NCI-H345 (cell line): ENCODE data around the gene CASP2.

ENCODE experiments used
- DNase-seq: peaks from one replicate; lab custom pipeline; 2025; lab: John Stamatoyannopoulos, UW

Gene CASP2

DNA sequence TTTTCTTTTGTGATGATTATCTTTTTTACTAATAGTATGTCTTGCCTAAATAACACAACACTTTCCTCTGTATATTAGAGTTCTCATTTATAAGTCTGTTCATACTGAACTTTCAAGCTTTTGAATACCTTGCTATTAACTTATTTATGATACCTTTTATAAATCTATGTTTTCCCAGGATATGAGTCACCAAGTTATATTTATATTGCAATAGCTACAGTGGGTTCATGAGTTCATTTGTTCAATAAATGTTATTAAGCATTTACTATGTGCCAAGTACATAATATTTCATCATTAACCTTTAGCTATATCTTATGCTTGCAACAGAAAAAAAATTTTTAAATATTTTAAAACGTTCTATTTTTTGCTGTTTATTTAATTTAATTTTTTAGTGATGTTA lies 46.1 kb downstream of the CASP2 start:
- DNase-seq = no peak

DNA sequence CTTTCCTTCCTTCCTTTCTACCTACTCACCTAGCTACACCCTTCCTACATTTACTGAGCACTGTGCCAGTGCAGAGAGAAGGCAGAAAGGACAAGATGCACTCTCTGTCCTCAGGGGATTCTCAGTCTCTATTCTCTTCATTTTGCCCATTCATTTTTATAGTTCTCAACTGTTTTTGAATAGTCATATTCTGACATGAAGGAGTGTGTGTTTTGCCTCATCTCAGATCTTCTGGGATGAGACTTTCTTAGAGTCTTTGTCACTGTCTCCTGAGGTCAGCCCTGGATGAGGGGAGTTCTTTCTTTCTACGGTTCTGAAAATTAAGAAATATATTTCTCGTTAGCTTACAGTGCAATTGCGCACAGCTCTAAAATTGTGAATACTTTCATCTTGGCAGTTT lies 49.1 kb downstream of the CASP2 start:
- DNase-seq = no peak

DNA sequence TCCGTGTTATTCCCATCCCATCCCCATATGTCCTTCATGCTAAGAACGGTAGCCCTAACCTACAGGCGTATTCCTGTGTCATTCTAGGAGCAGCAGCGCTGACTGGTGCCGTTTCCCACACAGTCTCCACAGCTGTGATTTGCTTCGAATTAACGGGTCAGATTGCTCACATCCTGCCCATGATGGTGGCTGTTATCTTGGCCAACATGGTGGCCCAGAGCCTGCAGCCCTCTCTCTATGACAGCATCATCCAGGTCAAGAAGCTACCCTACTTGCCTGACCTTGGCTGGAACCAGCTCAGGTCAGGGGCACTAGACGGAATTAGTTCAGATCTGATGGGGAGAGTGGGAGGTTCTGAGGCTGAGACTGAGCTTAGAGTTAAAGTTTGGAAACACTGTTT lies 53.7 kb downstream of the CASP2 start:
- no peak for DNase-seq

DNA sequence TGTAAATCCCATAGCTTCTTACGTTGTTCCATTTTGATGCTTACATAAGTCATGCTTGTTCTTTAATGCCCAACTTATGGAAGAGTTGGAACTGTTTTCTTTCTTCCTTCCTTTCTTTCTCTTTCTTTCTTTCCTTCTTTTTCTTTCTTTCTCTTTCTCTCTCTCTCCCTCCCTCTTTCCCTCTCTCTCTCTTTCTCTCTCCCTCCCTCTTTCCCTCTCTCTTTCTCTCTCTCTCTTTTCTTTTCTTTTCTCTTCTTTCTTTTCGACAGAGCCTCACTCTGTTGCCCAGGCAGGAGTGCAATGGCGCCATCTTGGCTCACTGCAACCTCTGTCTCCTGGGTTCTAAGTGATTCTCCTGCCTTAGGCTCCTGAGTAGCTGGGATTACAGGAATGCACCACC lies 55.4 kb downstream of the CASP2 start:
- no peak for DNase-seq

DNA sequence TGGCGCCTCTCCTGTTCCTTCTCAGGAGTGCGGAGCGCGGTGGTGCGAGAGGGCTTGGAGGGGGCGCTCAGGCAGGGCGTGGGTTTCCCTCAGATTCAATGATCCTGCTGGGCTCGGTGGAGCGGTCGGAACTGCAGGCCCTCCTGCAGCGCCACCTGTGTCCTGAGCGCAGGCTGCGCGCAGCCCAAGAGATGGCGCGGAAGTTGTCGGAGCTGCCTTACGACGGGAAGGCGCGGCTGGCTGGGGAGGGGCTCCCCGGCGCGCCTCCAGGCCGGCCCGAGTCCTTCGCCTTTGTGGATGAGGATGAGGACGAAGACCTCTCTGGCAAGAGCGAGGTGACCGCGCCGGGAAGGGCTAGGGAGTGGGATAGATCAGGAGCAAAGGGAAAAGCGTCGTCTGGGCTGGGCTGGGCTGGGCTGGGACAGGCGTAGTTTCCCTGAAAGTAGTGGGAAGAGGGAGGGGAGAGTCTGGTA lies 57.3 kb downstream of the CASP2 start:
- DNase-seq = peak; percentile 38

DNA sequence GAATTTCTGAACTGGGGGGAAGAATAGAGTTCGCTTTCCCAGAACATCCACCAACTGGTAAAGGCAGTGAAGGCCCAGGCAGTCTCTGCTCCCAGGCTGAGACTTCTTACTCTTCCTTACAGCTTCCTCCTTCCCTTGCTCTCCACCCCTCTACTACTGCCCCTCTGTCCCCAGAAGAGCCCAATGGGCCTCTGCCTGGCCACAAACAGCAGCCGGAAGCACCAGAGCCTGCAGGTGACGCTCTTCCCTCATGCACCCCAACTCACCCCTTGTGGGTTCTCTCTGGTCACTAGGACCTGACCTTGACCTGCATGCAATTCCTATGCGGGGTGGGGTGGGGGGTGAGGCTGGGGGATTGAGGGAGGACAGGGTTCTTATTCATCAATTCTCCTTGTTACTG lies 57.9 kb downstream of the CASP2 start:
- DNase-seq = no peak

DNA sequence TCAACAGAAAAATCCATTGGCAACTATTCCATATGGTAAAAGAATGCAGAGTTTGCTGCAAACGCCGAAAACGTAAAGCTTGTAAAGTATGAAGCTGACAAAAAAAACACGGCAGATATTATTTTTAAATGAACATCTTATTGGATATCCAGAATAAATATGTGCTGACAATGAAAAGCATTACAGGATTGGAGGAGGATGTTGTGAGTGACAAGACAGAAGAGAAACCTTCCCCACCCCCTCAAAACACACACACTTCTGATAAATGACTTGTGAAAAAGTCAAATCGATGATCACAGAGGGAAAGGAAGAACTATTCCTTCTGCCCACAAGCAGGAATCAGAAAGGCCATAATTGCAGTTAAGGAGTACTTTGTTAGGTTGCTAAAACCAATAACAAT lies 59.8 kb downstream of the CASP2 start:
- no peak for DNase-seq

DNA sequence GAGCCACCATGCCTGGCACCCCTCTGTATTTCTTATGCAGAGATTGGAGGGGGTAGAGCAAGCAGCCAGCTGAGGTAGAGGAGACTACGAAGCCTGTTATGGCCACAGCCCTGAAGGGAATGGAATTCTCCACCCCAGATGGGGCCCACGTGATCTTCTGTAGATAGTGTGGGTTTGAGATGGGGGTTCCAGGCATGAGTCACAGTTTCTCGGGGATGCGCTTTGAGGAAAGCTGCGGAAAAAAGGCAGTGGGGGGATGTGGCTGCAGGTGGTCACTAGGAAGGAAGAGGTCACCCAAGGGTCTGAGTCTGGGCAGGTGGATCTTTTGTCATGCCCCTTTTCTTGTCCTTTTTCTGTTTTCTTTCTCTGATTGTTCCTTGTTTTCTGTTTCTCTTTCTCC lies 62.9 kb downstream of the CASP2 start:
- no peak for DNase-seq

DNA sequence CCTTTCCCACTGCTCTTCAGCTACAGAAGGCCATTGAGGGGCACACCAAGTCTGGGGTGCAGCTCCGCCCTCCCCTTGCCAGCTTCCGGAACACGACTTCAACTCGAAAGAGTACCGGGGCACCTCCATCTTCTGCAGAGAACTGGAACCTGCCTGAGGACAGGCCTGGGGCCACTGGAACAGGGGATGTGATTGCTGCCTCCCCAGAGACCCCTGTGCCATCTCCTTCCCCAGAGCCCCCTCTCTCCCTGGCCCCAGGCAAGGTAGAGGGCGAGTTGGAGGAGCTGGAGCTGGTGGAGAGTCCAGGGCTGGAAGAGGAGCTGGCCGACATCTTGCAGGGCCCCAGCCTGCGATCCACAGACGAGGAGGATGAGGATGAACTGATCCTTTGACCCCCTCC lies 63.4 kb downstream of the CASP2 start:
- no peak for DNase-seq

DNA sequence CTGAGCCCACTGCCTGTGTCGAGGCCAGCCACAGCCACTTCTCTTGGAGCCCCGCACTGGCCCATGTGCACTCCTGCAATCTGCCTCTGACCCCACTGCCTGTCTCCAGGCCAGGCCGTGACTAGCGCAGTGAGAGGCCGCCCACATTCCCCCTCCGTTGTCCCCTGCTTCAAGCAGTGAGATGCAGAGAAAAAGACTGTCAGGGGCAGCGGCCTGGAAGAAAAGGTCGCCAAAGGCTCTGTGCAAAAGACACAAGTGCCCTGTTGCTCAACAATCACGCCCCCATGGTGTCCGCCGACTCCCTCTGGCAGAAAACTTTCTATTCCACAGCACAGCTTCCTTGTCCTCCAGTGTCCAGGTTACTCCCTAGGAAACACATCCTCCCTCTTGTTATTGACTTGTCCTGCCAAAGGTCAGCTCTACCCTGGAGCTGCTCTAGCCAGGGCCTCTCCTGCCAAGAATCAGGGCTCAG lies 64.4 kb downstream of the CASP2 start:
- no peak for DNase-seq

DNA sequence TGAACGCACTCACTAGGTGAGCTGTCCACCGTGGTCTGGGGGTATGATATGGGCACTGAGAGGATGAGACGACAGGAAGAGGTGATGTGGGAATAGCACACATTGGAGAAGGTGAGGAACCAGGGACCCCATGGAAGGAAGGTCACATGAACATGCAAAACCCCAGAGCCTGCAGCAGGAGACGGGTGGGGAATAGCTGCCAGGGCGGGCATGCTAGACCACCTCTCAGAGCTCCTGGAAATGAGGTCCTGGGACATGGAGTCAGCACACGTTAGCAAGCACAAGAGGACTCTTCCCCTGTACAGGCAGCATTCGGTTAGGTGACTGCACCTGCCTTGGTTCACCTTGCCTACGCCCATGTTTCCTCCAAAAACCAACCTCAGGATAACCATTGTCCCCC lies 66.2 kb downstream of the CASP2 start:
- DNase-seq = no peak

DNA sequence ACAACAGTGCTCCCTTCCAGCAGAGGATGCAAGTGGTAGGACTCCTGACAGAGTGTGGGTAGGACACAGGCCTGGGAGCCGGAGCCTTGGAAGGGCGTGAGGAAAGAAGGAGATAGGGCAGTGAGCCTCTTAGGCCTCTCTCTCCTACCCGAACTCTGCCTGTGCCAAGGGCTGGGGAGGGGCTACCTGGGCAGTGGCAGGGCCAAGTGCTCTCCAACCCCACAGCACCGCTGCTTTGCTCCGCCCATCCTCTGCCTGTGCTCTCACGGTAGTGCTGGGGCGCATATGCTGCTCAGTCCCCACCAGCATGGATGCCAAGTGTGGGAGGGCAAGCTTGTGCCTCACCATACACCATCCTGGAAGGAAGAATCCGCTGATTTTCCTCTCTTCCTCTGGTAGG lies 66.8 kb downstream of the CASP2 start:
- no peak for DNase-seq

DNA sequence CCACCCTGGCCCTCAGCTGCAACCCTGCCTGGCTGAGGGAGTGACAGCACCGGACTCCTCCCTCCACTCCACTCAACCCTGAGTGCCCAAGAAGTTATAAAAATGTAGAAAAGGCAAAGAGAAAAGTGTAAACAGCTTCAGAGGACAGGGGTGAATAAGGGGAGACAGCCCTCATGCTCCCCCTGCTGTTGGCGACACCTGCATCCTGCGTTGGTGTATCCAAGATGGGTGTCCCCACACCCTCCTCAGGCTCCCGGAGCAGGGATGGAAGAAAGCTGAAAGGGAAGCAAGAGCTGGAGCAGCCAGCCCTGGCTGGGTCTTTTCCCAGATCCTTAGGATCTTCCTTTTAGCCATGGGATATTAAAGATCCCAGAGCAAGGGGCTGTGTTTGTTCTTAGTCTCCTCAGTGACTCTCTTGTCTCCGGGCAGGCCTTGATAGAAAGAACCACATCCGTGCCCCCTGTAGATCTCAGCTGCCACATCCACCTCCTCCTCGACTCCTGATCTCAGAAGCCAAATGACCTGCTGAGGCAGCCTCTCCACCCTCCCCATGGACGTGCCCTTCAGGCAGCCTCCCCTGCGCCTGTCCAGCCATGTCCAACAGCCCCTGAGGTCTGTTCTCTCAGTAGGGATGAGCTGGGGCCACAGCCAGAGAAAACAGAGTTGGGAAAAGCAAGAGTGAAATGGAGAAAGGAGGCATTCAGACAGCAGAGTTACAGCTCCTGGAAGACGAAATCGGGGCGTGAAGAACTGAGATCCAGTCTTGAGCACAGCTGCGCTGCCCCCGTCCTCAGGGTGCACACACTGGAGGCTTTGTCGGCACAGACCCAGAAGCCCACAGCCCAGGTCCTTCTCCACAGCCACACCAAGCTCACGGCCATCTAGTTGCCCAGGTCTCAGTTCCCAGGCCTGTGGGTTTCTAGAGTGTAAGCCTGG lies 67.6 kb downstream of the CASP2 start:
- no peak for DNase-seq

DNA sequence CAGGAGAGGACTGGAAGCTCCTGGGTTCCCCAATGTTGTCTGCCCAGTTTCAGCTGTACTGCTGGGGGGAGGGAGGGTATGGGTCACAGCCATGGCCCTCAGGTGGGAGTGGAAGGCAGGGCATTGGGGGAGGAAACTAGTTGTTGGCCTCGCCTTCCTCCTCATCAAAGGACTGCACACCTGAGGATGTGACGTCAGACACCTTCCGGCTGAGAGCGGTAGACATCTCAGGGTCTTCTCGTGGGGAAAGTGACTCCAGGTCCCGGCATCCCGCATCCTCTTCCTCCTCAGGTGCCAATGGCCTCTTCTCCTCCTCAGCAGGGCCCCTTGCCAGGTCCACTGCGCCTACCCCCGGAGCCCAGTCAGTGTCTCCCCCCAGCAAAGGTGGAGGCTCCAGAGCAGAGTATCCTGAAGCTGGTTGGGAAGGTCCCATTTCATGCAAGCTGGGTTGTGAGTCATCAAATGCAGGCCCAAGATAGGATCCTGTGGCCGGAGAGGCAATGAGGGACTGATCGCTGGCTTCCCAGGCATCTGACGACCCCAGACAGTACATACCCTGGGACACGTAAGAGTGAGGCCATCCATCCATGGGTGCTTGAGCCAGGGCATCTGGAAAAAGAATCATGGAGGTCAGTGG lies 68.4 kb downstream of the CASP2 start:
- DNase-seq = no peak
